Amniotic stem cell (primary cell): ENCODE data around the gene PRKAG2.
A peak's percentile ranks its signal among the peaks of the same experiment; 100 is the strongest.

ENCODE experiments used
- DNase-seq: peaks from one replicate; lab custom pipeline; 2025; lab: John Stamatoyannopoulos, UW

The PRKAG2 gene

GRCh38 chr7:151615058-151615457 is 261.9 kb downstream of the PRKAG2 start:
- DNase-seq = no peak

GRCh38 chr7:151614019-151614418 is 262.9 kb downstream of the PRKAG2 start:
- no peak for DNase-seq

- no peak for DNase-seq
Observed at GRCh38 chr7:151611878-151612277, 265.0 kb downstream of the PRKAG2 start.

- DNase-seq = no peak
Observed at GRCh38 chr7:151611041-151611440, 265.9 kb downstream of the PRKAG2 start.

GRCh38 chr7:151608031-151608551 is 268.8 kb downstream of the PRKAG2 start:
- DNase-seq = no peak

- no peak for DNase-seq
Observed at GRCh38 chr7:151607464-151607867, 269.4 kb downstream of the PRKAG2 start.

- no peak for DNase-seq
Observed at GRCh38 chr7:151603951-151604350, 273.0 kb downstream of the PRKAG2 start.

GRCh38 chr7:151601521-151602305 is 275.2 kb downstream of the PRKAG2 start:
- no peak for DNase-seq

- DNase-seq = no peak
Observed at GRCh38 chr7:151600331-151600730, 276.6 kb downstream of the PRKAG2 start.

GRCh38 chr7:151599401-151600227 is 277.3 kb downstream of the PRKAG2 start:
- peak; percentile 67 for DNase-seq

GRCh38 chr7:151597541-151598444 is 279.1 kb downstream of the PRKAG2 start:
- DNase-seq = peak; percentile 39

- no peak for DNase-seq
Observed at GRCh38 chr7:151595702-151596350, 281.1 kb downstream of the PRKAG2 start.

- DNase-seq = peak; percentile 78
Observed at GRCh38 chr7:151592868-151593486, 283.9 kb downstream of the PRKAG2 start.

- no peak for DNase-seq
Observed at GRCh38 chr7:151592330-151592729, 284.6 kb downstream of the PRKAG2 start.

GRCh38 chr7:151591866-151592265 is 285.0 kb downstream of the PRKAG2 start:
- DNase-seq = no peak

GRCh38 chr7:151590850-151591771 is 285.8 kb downstream of the PRKAG2 start:
- DNase-seq = no peak

GRCh38 chr7:151590071-151590849 is 286.7 kb downstream of the PRKAG2 start:
- DNase-seq = no peak

GRCh38 chr7:151588982-151589381 is 287.9 kb downstream of the PRKAG2 start:
- DNase-seq = no peak
